Epithelial cell of proximal tubule (primary cell): ENCODE data around the gene COQ7. TPM values are rescaled to one million over a fixed set of nuclear protein-coding genes. Genes with fewer than 3 reads are reported as not detected.

Source experiments
- DNase-seq: peaks from one replicate; pipeline ENCODE4 v3.0.0-alpha.2; 2011; ENCODE audit warnings: low read depth
- H3K4me3 ChIP-seq: 2 replicates; pipeline ENCODE4 v1.5.1; 2011; ENCODE audit warnings: low read depth, mild to moderate bottlenecking, low read length
- total RNA-seq: library from RNA; depleted of rRNA; stranded (reverse); fragments of >200 nt; gene quantifications from 2 replicates; pipeline ENCODE4 v1.2.3, GENCODE V29; 2015
- TF ChIP-seq, protein P1 (sequence below): conservative IDR thresholded peaks from 2 replicates; pipeline ENCODE4 v1.5.1; 2012; ENCODE audit warnings: low read depth, mild to moderate bottlenecking, low read length

COQ7 gene
- total RNA-seq, 1 donor from 2014 or later: 10.6 TPM

DNA sequence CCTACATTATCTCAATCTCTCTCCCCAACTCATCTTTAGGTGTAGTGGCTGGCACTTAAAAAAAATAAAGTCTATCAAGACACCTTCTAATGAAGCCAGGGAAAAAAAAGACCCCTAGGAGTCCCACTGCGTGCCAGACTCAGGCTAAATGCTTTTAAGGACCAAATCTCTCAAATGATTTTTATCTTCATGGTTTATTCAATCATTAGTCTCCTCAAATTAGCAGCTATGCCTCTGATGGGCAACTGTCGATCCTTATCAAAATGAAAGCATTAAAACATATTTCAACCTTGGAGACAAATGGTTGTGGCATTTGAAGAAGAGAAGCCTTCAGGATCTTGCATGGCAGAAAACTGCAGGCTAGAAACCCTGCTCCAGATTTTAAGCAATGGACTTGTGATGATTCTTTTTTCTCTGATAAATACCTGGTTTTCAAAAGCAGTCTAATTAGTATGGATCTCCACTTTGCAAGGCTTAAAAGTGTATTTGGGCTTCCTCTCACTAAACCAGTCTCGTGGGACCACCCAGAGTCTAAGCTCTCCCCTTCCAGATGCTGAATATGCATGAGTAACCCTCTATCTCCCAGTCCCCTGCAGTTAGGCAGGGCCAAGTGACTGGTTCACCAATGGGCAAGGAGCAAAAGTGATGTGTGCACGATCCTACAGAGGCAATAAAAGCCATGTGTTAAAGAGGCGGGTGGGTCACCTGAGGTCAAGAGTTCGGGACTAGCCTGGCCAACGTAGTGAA is 61.2 kb downstream of the COQ7 start:
- DNase-seq: no peak
- TF ChIP-seq, protein P1, sequence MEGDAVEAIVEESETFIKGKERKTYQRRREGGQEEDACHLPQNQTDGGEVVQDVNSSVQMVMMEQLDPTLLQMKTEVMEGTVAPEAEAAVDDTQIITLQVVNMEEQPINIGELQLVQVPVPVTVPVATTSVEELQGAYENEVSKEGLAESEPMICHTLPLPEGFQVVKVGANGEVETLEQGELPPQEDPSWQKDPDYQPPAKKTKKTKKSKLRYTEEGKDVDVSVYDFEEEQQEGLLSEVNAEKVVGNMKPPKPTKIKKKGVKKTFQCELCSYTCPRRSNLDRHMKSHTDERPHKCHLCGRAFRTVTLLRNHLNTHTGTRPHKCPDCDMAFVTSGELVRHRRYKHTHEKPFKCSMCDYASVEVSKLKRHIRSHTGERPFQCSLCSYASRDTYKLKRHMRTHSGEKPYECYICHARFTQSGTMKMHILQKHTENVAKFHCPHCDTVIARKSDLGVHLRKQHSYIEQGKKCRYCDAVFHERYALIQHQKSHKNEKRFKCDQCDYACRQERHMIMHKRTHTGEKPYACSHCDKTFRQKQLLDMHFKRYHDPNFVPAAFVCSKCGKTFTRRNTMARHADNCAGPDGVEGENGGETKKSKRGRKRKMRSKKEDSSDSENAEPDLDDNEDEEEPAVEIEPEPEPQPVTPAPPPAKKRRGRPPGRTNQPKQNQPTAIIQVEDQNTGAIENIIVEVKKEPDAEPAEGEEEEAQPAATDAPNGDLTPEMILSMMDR: no peak
- no peak overlapping the region for H3K4me3 ChIP-seq

Other genes starting within 250 kb of the COQ7 start
- gene SMG1, start 141.2 kb upstream of the COQ7 start, total RNA-seq: 18.2 and 33.5 TPM in 2 replicates
- gene TMC7, start 83.7 kb upstream of the COQ7 start, total RNA-seq: 0.23 and 0.43 TPM in 2 replicates
- gene ITPRIPL2, start 46.4 kb downstream of the COQ7 start, total RNA-seq: 14.5 and 18.2 TPM in 2 replicates
- gene SYT17, start 100.6 kb downstream of the COQ7 start, total RNA-seq: 0.07 and 1.2 TPM in 2 replicates
- gene CLEC19A, start 218.1 kb downstream of the COQ7 start, total RNA-seq: not detected in 2 replicates